BE2C (cell line): ENCODE data around the gene BMI1.

Experiments used
- DNase-seq: peaks from one replicate; pipeline ENCODE4 v3.0.0-alpha.2; 2020
- H3K27me3 ChIP-seq: fragments of 250-450 bp; sonication (Bioruptor Pico); 2 replicates; pipeline ENCODE4 v1.5.1; 2020; ENCODE audit warnings: mild to moderate bottlenecking
- H3K36me3 ChIP-seq: fragments of 250-450 bp; sonication (Bioruptor Pico); 2 replicates; pipeline ENCODE4 v1.5.1; 2020; ENCODE audit warnings: mild to moderate bottlenecking
- H3K4me1 ChIP-seq: fragments of 250-450 bp; sonication (Bioruptor Pico); 2 replicates; pipeline ENCODE4 v1.5.1; 2020
- H3K4me3 ChIP-seq: 2 replicates; pipeline ENCODE4 v1.5.1; 2011; ENCODE audit warnings: low read depth, low read length
- H3K9me3 ChIP-seq: fragments of 250-450 bp; sonication (Bioruptor Pico); 2 replicates; pipeline ENCODE4 v1.5.1; 2020
- CTCF ChIP-seq: IDR thresholded peaks from 2 replicates; pipeline ENCODE4 v1.5.1; 2012; ENCODE audit warnings: mild to moderate bottlenecking, low read depth, low read length

BMI1 gene

DNA sequence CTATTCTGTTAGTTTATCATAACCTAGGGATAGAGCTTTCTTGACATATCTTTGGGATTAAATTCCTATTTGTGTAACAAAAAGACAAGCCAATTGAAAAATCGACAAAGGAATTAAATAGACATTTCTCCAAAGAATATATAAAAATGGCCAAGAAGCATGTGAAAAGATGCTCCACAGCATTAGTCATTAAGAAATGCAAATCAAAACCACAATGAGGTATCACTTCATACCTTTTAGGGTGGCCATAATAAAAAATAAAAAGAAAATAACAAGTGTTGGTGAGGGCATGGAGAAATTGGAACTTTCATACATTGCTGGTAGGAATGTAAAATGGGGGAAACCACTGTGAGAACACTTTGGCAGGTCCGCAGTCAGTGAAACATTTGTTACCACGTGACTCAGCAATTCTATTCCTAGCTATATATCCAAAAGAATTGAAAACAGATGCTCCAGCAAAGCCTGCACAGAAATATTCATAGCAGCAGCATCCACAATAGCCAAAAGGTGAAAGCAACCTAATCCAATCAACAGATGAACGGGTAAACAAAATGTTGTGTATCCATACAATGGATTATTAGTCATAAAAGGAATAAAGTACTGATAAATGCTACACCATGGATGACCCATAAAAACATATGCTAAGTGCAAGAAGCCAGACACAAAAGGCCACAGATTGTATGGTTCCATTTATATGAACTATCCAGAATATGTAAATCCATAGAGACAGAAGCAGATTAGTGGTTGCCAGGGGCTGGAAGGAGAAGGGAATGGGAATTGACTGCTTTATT is 44.9 kb downstream of the BMI1 start:
- H3K36me3 ChIP-seq: no peaks in the 10 kb centered on the region
- DNase-seq: no peak
- no peaks in the 10 kb centered on the region for H3K4me1 ChIP-seq
- no peaks in the 10 kb centered on the region for H3K9me3 ChIP-seq
- no peaks in the 10 kb centered on the region for H3K27me3 ChIP-seq
- no peak for TF ChIP-seq CTCF
- no peak overlapping the region for H3K4me3 ChIP-seq

GRCh38 chr10:22366435-22366703 is 45.5 kb downstream of the BMI1 start:
- Histone ChIP-seq H3K9me3 (no peaks in the 10 kb centered on the region), H3K4me3 (no peak overlapping the region), H3K27me3 (no peaks in the 10 kb centered on the region), H3K36me3 (no peaks in the 10 kb centered on the region), H3K4me1 (no peaks in the 10 kb centered on the region)
- TF ChIP-seq CTCF: no peak
- DNase-seq: no peak

GRCh38 chr10:22366771-22367170 is 45.9 kb downstream of the BMI1 start:
- H3K4me3 ChIP-seq: no peak overlapping the region
- H3K9me3 ChIP-seq: no peaks in the 10 kb centered on the region
- no peak for TF ChIP-seq CTCF
- DNase-seq: no peak
- H3K27me3 ChIP-seq: no peaks in the 10 kb centered on the region
- no peaks in the 10 kb centered on the region for H3K36me3 ChIP-seq
- H3K4me1 ChIP-seq: no peaks in the 10 kb centered on the region

GRCh38 chr10:22367471-22367870 is 46.6 kb downstream of the BMI1 start:
- no peak overlapping the region for H3K4me3 ChIP-seq
- H3K36me3 ChIP-seq: no peaks in the 10 kb centered on the region
- DNase-seq: no peak
- no peaks in the 10 kb centered on the region for H3K4me1 ChIP-seq
- H3K27me3 ChIP-seq: no peaks in the 10 kb centered on the region
- no peak for TF ChIP-seq CTCF
- no peaks in the 10 kb centered on the region for H3K9me3 ChIP-seq

DNA sequence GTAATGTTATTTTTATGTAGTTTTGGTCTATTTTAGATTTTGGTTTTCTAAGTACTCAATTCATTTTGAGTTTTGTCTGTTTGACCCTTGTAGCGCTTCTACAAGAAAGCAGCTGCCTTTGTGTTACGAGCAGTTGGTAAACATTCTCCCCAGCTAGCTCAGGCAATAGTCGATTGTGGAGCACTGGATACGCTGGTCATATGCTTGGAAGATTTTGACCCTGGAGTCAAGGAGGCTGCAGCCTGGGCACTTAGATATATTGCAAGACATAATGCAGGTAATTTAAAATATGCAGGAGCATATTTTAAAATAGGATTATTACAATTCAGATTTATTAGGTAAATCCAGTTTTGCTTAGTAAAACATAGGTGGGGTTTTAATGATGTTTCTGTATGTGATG is 47.5 kb downstream of the BMI1 start:
- no peaks in the 10 kb centered on the region for H3K27me3 ChIP-seq
- H3K4me1 ChIP-seq: no peaks in the 10 kb centered on the region
- no peak overlapping the region for H3K4me3 ChIP-seq
- H3K9me3 ChIP-seq: no peaks in the 10 kb centered on the region
- TF ChIP-seq CTCF: no peak
- no peak for DNase-seq
- no peaks in the 10 kb centered on the region for H3K36me3 ChIP-seq

DNA sequence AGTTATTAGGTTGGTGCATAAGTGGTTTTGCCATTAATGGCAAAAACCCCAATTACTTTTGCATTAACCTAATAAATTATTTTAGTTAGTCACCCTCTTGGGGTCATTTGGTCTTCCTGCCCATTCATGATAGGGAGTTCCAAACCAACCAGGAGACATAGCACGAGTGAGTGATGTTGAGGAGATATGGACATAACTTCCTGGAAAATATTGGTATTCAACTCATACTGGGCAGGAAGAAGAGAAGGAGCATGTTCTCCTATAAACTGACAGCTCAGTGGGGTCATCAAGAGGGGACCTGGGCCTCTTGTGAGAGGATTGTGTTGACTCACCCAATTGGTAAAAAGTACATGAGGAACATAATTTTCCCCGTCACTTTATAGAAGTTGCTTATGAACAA is 48.1 kb downstream of the BMI1 start:
- no peak for DNase-seq
- no peaks in the 10 kb centered on the region for H3K27me3 ChIP-seq
- no peak for TF ChIP-seq CTCF

More for the DNA sequence above, 48.1 kb downstream of the BMI1 start:
- H3K4me3 ChIP-seq: no peak overlapping the region
- no peaks in the 10 kb centered on the region for H3K36me3 ChIP-seq
- no peaks in the 10 kb centered on the region for H3K9me3 ChIP-seq
- no peaks in the 10 kb centered on the region for H3K4me1 ChIP-seq
